HG03432 (cell line): Measurements from ENCODE around the gene ADTRP.
"Not testable (repeated sequence)": the region's sequence is repeated elsewhere in the genome, so short reads cannot be mapped to it uniquely, and the experiment has no call there.

Source experiments
- ATAC-seq: cut with Tn5 transposase; IDR thresholded peaks from one replicate; pipeline ENCODE4 v1.9.1; 2021; ENCODE audit warnings: mild to moderate bottlenecking, moderate library complexity; ENCODE audit not compliant: unreplicated experiment

Gene ADTRP

GRCh38 chr6:11702089-11702488, 76.5 kb downstream of the ADTRP start:
- no peak for ATAC-seq

GRCh38 chr6:11701573-11701972, 77.0 kb downstream of the ADTRP start:
- no peak for ATAC-seq

GRCh38 chr6:11700118-11700718, 78.4 kb downstream of the ADTRP start:
- ATAC-seq: no peak

- no peak for ATAC-seq
Measured at GRCh38 chr6:11699576-11699975, 79.0 kb downstream of the ADTRP start.

GRCh38 chr6:11692451-11693376, 85.9 kb downstream of the ADTRP start:
- ATAC-seq: no peak

- no peak for ATAC-seq
Measured at GRCh38 chr6:11689847-11690246, 88.8 kb downstream of the ADTRP start.

GRCh38 chr6:11689400-11689799, 89.2 kb downstream of the ADTRP start:
- not testable (repeated sequence) for ATAC-seq

GRCh38 chr6:11688425-11688709, 90.2 kb downstream of the ADTRP start:
- no peak for ATAC-seq

- ATAC-seq: no peak
Measured at GRCh38 chr6:11685481-11686093, 93.0 kb downstream of the ADTRP start.

- no peak for ATAC-seq
Measured at GRCh38 chr6:11684901-11685480, 93.6 kb downstream of the ADTRP start.

GRCh38 chr6:11683871-11684270, 94.7 kb downstream of the ADTRP start:
- no peak for ATAC-seq

- ATAC-seq: no peak
Measured at GRCh38 chr6:11682561-11682975, 96.0 kb downstream of the ADTRP start.

GRCh38 chr6:11681770-11682169, 96.8 kb downstream of the ADTRP start:
- ATAC-seq: no peak

- no peak for ATAC-seq
Measured at GRCh38 chr6:11681357-11681756, 97.2 kb downstream of the ADTRP start.

- not testable (repeated sequence) for ATAC-seq
Measured at GRCh38 chr6:11680479-11680878, 98.1 kb downstream of the ADTRP start.

- ATAC-seq: no peak
Measured at GRCh38 chr6:11679099-11679498, 99.5 kb downstream of the ADTRP start.

GRCh38 chr6:11675601-11676000, 103.0 kb downstream of the ADTRP start:
- no peak for ATAC-seq

- no peak for ATAC-seq
Measured at GRCh38 chr6:11672669-11673068, 105.9 kb downstream of the ADTRP start.

- ATAC-seq: no peak
Measured at GRCh38 chr6:11672256-11672655, 106.3 kb downstream of the ADTRP start.

GRCh38 chr6:11669696-11670095, 108.9 kb downstream of the ADTRP start:
- no peak for ATAC-seq

GRCh38 chr6:11668455-11668854, 110.1 kb downstream of the ADTRP start:
- ATAC-seq: no peak

GRCh38 chr6:11667876-11668275, 110.7 kb downstream of the ADTRP start:
- no peak for ATAC-seq
